ENCODE measurements around the gene AKAP6.
"Not testable (repeated sequence)": the region's sequence is repeated elsewhere in the genome, so short reads cannot be mapped to it uniquely, and the experiment has no call there.

AKAP6 gene

GRCh38 chr14:32774214-32774613, 445.1 kb downstream of the AKAP6 start:
- no peak for FAIRE-seq

GRCh38 chr14:32779840-32780239, 450.7 kb downstream of the AKAP6 start:
- FAIRE-seq, result no peak

DNA sequence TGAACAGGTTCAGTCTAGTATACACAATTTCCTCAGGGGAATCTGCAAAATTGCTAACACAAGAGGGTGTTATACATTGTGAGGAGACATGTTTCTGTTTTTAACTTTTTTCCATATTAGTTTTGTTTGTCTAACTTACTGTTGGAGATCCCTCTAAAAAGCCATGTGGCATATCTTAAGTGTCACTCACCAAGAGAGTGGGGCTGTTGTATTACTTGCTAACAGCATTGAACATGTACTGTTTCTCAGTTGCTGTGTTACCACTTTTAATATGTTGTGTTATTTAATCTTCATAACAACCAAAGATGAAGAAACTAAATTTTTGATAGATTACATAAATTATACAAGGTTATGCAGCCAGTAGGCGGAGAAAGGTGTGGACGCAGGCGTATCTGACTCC, 455.3 kb downstream of the AKAP6 start:
- FAIRE-seq, result no peak

DNA sequence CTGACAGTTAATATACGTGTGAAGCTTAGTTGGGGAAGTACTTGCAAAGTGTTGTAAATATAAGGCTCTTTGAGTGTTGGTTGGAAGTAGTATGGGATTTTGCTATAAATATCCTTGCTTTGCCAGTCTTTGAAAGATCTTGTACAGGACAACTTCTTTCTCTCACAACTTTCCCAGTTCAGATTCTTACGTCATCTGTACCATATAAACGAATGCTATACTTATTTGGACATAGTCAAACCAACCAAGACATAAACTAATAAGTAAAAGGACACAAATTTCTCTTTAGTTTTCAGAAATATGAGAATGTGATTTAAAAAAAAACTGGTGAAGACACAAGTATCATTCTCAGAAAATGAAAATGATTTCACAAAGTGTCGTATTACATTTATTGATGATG, 456.5 kb downstream of the AKAP6 start:
- FAIRE-seq, result no peak

- FAIRE-seq, result no peak
Observed at GRCh38 chr14:32786886-32787285, 457.8 kb downstream of the AKAP6 start.

DNA sequence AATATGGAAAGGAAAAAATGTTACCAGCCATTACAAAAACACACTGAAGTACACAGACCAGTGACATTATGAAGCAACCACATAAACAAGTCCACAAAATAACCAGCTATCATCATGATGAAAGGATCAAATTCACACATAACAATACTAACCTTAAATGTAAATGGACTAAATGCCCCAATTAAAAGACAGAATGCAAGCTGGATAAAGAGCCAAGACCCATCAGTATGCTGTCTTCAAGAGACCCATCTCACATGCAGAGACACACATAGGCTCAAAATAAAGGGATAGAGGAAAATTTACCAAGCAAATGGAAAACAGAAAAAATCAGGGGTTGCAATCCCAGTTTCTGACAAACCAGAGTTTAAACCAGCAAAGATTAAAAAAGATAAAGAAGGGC, 463.9 kb downstream of the AKAP6 start:
- FAIRE-seq, result not testable (repeated sequence)

DNA sequence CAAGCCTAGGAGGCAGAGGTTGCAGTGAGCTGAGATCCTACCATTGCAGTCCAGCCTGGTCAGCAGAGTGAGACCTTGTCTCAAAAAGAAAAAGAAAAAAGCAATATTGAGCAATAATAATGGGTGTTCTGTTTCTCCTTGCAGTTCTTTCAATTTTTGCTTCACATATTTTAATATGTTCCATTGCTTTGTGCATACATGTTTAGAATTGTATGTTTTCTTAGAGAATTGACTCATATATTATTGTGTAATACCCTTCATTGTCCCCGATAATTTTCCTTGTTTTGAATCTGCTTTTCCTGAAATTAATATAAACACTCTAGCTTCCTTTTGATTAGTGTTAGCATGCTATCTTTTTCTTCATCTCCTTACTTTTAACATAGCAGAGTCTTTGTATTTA, 471.2 kb downstream of the AKAP6 start:
- FAIRE-seq, result no peak

DNA sequence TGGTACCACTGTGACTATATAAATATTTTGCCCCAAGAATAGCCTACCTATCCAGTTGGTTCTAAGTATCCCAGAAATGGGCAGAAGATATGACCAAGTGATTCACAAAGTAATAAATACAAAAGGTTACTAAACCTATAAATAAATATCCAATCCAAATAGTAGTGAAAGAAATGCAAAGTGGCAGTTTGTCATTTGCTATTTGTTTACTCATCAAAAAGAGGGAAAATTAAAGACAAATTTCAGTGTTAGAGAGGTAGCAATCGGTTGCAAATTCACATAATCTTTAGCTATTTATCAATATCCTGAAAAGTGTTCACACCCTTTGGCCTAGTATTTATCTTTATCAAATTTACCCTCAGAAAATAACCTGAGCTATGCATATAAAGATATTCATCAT, 473.2 kb downstream of the AKAP6 start:
- FAIRE-seq, result no peak

DNA sequence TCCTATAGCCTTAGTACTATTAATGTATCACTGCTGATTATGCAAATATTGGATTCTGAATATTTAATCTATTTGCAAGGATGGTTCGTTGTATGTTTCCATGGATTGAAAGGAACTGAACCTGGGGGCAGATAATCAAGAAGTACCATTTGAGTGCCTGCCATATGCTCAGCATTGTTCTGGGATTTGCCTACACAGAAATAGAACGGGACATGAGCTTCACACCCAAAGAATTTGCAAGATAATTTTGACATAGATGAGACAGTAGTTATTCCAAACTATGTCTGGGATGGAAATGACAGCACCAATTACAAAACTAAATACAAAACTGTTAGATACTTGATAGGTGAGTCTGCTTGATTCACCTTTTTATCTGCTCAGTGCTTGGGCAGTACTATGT, 476.9 kb downstream of the AKAP6 start:
- FAIRE-seq, result no peak

DNA sequence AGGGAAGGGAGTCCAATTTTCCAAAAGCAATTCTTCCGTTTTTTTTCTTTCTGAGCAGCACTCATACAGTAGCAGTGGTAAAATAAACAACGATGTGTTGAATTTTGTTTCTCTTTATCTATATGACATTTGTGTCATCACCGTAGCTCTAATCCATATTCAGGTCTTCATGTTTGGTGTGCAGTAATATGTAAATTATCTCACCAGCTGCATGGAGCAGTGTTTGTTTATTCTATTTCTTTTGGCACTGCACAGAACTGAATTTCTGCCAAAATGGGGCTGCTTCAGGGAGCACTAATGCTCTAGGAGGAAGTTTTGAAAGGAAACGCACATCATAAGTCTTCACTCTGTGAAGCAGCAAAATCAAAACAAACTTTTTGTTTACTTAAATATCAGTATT, 479.5 kb downstream of the AKAP6 start:
- no peak for FAIRE-seq

DNA sequence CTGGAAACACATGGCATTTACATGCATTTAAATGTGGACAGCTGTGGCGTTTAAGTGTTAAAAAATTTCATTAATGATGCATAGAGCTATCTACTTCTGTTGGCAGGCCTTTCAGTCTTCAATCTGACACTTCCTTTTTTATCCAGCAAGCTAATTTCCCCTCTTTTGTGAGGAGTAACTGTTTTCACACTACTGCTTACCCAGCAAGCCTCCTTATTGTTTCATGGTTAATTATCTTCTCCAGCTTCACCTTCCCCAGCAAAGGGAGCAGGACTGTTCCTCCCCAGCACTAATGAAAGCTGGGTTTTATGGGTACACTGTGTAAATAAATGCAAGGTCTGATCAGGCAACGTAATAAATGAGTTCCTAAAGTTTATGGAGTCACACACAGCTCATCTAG, 480.2 kb downstream of the AKAP6 start:
- no peak for FAIRE-seq

GRCh38 chr14:32813401-32813800, 484.3 kb downstream of the AKAP6 start:
- no peak for FAIRE-seq

DNA sequence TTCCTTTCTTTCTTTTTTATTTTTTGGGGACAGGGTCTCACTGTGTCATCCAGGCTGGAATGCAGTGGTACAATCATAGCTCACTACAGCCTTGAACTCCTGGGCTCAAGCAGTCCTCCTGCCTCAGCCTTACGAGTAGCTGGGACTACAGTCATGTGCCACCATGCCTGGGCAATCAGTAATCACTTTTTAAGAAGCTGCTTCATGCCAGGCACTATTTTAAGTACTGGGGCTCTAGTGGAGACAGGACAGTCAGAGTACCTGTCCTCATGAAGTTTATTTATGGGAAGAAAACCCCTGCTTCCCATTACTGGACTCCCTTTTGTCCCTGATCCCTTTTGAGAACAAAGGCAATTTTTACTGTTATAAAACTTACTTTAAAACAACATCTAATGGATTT, 485.6 kb downstream of the AKAP6 start:
- no peak for FAIRE-seq

- FAIRE-seq, result no peak
Observed at GRCh38 chr14:32816588-32816987, 487.5 kb downstream of the AKAP6 start.

- no peak for FAIRE-seq
Observed at GRCh38 chr14:32817780-32818179, 488.7 kb downstream of the AKAP6 start.

- FAIRE-seq, result no peak
Observed at GRCh38 chr14:32818581-32818980, 489.5 kb downstream of the AKAP6 start.

- no peak for FAIRE-seq
Observed at GRCh38 chr14:32820181-32820580, 491.1 kb downstream of the AKAP6 start.

DNA sequence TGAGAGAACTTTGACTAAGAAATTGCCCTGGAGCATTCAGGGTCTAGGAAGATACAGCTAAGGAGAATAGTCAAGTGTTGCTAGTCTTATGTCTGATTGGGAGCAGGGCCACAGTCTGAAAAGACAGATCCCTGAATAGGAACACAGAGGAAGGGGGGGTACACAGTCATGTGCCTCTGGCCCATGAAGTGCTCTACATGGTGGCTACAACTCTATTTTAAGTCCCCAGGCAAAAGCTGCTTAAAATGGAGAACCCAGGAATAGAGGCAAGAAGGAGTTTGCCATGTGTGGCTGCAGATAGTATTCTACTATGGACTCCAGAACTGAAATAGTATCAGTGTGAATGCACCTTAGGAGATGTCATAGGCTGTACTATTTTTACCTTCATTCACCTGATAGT, 491.6 kb downstream of the AKAP6 start:
- FAIRE-seq, result no peak

DNA sequence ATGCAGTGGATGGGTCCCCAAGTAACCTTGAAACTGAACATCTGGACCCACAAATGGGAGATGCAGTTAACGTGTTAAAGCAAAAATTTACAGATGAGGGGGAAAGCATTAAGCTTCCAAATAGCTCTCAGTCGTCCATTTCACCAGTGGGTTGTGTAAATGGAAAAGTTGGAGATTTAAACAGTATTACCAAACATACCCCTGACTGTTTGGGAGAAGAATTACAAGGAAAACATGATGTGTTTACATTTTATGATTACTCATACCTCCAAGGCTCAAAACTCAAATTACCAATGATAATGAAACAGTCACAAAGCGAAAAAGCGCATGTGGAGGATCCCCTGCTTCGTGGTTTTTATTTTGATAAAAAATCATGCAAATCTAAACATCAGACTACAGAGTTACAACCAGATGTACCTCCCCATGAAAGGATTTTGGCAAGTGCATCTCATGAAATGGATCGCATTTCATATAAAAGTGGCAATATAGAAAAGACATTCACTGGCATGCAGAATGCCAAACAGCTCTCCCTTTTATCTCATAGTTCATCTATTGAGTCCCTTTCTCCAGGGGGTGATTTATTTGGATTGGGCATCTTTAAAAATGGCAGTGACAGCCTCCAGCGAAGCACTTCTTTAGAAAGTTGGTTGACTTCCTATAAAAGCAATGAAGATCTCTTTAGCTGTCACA, 493.0 kb downstream of the AKAP6 start:
- no peak for FAIRE-seq

DNA sequence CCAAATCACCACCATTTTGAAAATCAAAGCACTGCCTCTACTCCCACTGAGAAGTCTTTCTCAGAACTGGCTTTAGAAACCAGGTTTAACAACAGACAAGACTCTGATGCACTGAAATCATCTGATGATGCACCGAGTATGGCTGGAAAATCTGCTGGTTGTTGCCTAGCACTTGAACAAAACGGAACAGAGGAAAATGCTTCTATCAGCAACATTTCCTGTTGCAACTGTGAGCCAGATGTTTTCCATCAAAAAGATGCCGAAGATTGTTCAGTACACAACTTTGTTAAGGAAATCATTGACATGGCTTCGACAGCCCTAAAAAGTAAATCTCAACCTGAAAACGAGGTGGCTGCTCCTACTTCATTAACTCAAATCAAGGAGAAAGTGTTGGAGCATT, 494.6 kb downstream of the AKAP6 start:
- no peak for FAIRE-seq

- FAIRE-seq, result no peak
Observed at GRCh38 chr14:32824195-32824594, 495.1 kb downstream of the AKAP6 start.

DNA sequence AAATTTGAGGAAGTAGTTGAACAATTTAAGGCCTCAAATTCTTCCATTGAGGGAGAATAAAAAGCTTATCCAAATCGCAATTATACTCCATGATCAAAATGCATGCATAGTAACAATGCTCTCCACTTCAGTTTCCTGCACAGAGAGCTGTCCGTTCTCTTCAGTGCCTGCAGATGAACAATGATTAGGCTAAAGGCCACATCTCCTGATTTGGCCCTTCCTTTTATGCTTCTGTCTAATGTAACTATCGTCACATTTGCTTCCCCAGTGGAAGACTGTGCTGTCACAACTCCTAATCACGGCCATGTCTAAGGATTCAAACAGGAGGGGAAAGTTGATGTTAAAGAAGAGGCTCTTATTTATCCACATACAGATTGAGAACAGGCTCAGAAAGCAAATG, 496.0 kb downstream of the AKAP6 start:
- no peak for FAIRE-seq

DNA sequence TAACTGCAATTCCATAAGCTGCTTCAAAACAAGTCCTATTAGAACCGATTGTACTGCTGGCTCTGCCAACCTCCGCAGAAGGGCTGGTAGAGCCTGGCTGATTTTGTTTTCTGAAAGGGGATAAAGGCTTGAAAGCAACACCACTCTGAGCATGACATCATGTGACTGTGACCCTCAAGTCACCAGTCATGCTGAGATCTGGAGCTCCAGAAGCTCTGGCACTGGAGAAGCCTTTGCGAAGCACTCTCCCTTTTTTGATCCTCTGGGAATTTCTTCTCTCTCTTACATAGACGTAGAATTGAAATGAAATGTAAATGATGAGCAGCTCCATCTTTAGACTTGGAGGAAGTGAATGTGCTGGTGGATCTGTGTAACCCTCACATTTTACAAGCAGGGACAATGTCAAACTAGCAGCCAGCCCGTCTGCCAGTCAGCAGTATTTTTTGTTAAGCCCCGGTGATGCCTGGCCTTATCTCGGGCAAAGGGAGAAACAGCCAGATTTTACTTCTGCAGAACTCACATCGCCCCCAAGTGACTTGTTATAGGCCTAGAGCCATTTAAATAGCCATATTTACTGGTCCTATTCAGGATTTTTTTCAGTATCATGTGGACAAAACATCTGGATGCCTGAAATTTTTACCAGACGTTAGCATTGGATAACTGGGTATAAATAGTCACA, 497.4 kb downstream of the AKAP6 start:
- FAIRE-seq, result no peak

DNA sequence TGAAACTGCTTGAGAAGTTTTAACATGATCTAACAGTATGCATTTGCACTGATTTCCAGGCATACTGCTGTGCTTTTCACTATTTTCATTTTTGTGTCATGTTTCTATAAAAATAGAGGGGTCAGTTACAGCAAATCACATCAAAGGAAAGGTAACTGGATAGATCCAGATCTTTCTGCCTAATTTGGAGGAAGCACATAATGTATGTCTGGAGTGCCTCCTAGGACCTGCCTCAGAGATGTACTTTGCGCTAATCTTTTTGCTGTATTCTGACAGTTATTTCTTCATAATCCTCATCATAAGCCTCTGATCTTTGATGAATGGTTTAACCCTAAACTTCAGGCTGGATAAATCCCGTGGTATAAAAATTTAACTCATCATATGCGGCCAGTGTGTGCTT, 498.4 kb downstream of the AKAP6 start:
- no peak for FAIRE-seq

- FAIRE-seq, result no peak
Observed at GRCh38 chr14:32835924-32836323, 506.8 kb downstream of the AKAP6 start.
